Cardiac septum (tissue), 1 donor: ENCODE results near the gene WDPCP. TPM values are rescaled to one million over a fixed set of nuclear protein-coding genes. Genes with fewer than 3 reads are reported as not detected.
"Not testable (repeated sequence)": the region's sequence is repeated elsewhere in the genome, so short reads cannot be mapped to it uniquely, and the experiment has no call there.

Experiments used
- DNase-seq: peaks from one replicate; pipeline ENCODE4 v3.0.0-alpha.2; 2020; ENCODE audit warnings: low spot score
- intact Hi-C: fragments of 100-400 bp; cut with DNase I; formaldehyde crosslinking; loops from one replicate; pipeline ENCODE4 v1.14.0; 2022
- total RNA-seq: library from RNA; stranded (reverse); fragmentation: NEBNext Ultra II Directional; extraction: Animal tissue kit (Norgen Biotek cat#: 25700); gene quantifications from one replicate; pipeline ENCODE4 v1.2.1, GENCODE V29; 2021
- donor health status: DM: no; HTN: no; CAD: no.

WDPCP gene
- total RNA-seq, 1 donor from 2014 or later: 27.3 TPM

- no peak for DNase-seq
- intact Hi-C loops: no loop called here
These were observed 425.0 kb downstream of the WDPCP start for GRCh38 chr2:63163161-63163820.

DNA sequence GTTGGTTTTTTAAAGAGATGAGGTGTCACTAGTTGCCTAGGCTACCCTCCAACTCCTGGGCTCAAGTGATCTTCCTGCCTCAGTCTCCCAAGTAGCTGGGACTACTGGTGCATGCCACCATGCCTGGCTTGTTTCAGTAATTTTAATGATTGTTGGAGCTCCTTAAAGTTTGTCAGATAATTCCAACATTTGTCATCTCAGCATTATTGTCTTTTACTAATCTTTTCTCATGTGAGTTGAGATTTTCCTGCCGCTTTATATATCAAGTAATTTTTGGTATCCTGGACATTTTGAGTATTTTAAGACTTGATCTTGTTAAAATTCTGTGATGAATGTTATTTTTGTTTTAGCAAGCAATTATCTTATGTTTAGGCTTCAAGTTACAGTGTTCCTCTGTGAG, 429.0 kb downstream of the WDPCP start:
- intact Hi-C loops: no loop called here
- no peak for DNase-seq

- DNase-seq, intact Hi-C loops: not testable (repeated sequence)
These were observed 451.6 kb downstream of the WDPCP start for GRCh38 chr2:63136683-63137082.

- intact Hi-C loops: no loop called here
These were observed 456.3 kb downstream of the WDPCP start for GRCh38 chr2:63132020-63132419.

GRCh38 chr2:63131196-63131595, 457.1 kb downstream of the WDPCP start:
- intact Hi-C loops: no loop called here
- no peak for DNase-seq

More at GRCh38 chr2:63132020-63132419, 456.3 kb downstream of the WDPCP start:
- DNase-seq: no peak

DNA sequence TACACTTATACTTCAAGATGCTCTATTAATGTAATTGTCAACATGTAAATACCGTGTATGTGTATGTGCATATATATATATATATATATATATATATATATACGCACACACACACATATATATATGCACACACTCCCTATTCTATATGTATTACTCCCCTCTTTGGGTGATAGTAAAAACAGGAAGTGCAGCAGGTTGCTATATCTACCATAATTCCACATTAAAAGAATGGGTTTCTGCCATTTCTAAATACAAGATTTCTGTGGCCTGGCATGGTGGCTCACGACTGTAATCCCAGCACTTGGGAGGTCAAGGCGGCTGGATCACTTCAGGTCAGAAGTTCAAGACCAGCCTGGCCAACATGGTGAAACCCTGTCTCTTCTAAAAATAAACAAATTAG, 460.7 kb downstream of the WDPCP start:
- intact Hi-C loops: no loop called here
- no peak for DNase-seq

- intact Hi-C loops: no loop called here
- no peak for DNase-seq
These were observed 463.4 kb downstream of the WDPCP start for GRCh38 chr2:63124850-63125249.

GRCh38 chr2:63124218-63124617, 464.1 kb downstream of the WDPCP start:
- intact Hi-C loops: no loop called here
- no peak for DNase-seq

DNA sequence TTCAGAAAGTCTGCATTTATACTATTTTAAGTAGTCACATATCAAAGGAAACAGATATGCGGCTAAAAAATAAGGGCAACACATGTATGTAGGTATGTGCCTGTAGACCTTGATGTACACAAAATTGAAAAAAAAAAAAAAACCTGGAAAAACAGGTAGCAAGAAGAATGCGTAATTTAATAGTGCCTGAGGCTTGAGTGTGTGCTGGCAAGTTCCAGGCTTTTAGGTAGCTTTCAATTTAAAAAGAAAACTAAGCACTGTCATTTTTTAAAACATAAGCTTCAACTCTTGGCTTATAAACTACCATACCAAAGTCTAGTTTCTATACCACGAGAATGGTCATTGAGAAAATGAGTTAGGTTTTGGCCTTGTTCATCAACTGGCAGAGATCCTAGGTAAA, 465.4 kb downstream of the WDPCP start:
- DNase-seq: no peak

DNA sequence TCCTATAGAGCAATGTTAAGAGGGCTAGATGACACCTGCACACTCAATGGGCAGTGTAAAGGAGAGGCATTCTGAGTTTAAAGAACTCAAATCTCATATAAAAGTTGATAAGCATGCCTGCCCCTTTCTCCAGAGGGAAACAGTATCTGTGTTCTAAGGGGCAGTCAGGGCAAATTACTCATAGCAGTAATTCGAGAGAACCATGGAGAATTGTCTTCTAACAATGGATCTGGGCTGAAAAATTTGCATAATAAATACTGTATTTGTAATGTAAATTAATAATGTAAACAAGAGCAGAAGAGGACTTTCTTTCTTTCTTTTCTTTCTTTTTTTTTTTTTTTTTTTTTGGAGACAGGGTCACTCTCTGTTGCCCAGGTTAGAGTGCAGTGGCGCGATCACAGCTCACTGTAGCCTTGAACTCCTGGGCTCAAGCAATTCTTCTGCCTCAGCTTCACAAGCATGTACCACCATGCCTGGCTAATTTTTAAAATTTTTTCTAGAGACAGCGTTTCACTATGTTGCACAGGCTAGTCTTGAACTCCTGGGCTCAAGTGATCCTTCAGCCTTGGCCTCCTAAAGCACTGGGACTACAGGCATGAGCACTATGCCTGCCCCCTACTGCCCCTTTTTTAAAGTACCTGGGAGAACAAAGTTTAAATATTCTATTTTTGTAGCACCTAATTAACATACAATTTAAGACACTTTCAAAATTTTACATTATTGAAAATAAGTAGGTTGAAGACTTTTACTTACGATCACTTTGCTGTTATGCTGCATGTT, 467.0 kb downstream of the WDPCP start:
- intact Hi-C loops: no loop called here
- DNase-seq: no peak

More for the DNA sequence above, 465.4 kb downstream of the WDPCP start:
- intact Hi-C loops: no loop called here

- intact Hi-C loops: no loop called here
- DNase-seq: no peak
These were observed 469.5 kb downstream of the WDPCP start for GRCh38 chr2:63118821-63119220.

- no peak for DNase-seq
- intact Hi-C loops: no loop called here
These were observed 483.8 kb downstream of the WDPCP start for GRCh38 chr2:63104482-63104881.

DNA sequence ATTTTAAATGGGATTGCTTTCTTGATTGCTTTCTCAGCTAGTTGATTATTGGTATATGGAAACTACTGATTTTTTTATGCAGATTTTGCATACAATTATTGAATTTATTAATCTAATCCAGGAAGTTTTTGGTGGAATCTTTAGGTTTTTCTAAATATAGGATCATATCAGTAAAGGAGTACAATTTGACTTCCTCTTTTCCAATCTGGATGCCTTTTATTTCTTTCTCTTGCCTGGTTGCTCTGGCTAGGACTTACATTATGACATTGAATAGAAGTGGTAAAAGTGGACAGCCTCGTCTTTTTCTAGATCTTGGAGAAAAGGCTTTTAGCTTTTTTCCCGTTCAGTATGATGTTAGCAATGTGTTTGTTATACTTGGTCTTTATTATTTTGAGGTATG, 486.3 kb downstream of the WDPCP start:
- DNase-seq: no peak
- intact Hi-C loops: no loop called here

GRCh38 chr2:63099032-63099431, 489.2 kb downstream of the WDPCP start:
- no peak for DNase-seq
- intact Hi-C loops: no loop called here

- intact Hi-C loops: no loop called here
- no peak for DNase-seq
These were observed 491.8 kb downstream of the WDPCP start for GRCh38 chr2:63096491-63096890.

GRCh38 chr2:63093502-63093901, 494.8 kb downstream of the WDPCP start:
- intact Hi-C loops: no loop called here
- no peak for DNase-seq

DNA sequence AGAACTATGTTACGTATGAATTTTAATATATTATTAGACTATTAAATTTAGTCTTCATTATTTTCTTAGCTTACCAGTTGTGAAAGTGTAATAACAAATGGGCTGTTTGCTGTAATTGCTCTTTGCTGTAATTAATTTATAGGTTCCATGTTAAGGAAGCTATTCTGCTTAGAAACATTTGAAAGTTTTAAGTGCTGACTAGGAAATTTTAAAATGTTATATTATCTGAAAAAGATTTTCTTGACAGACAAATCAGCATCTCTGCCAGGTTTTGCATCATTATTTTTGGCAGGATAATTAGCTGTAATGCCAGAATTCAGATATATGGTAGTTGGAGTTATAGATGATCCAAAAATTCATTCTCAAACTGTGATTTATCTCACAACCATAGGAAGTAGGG, 495.4 kb downstream of the WDPCP start:
- intact Hi-C loops: no loop called here
- DNase-seq: no peak

DNA sequence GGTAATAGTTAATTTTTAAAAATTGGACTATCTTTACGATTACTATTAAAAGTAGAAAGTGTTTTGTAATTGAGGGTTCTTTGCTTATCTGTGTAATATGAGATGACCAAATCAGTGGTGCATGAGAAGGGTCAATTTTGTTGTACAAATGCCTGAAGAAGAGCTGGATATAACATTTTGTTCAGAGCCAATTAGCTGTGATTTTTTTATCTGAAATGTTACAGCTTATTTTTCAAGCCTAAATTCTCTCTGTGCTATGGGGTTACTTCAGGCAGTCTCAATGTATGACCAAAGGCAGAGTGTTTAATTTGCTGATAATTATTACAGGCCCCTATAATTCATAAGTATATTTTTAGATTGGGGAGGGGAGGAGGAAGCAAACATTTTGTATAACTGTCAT, 495.9 kb downstream of the WDPCP start:
- no peak for DNase-seq

GRCh38 chr2:63086687-63087086, 501.6 kb downstream of the WDPCP start:
- DNase-seq: no peak
- intact Hi-C loops: no loop called here

More for the DNA sequence above, 495.9 kb downstream of the WDPCP start:
- intact Hi-C loops: no loop called here

DNA sequence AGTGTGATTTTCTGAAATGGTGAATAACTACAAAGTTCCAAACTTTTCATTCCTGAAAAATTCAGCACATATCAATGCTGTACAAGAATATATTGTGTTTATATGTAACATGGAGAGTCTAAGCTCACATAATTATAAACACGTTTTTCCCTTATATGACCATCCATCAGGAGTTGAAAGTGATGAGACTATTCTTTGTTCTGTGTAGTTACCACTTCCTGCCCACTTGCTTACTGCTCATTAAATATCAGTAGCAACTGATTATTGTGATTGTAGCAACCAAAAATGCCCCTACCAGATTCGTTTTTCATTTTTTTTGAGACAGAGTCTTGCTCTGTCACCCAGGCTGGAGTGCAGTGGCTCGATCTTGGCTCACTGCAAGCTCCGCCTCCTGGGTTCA, 506.9 kb downstream of the WDPCP start:
- no peak for DNase-seq
- intact Hi-C loops: no loop called here
